Measurements from ENCODE around the gene CELF1.

Gene CELF1

GRCh38 chr11:47524291-47524874, 28.5 kb downstream of the CELF1 start:
- Histone ChIP-seq H3K9me3 (ENCODE audit: severe bottlenecking) (no peaks in the 10 kb centered on the region), H3K4me3 (ENCODE audit: low read depth, low read length) (no peak overlapping the region), H3K27ac (no peak overlapping the region), H3K27me3 (ENCODE audit: insufficient read depth, low read depth, severe bottlenecking) (no peaks in the 10 kb centered on the region), H3K36me3 (peaks cover 7% of the 10 kb centered on the region)
- TF ChIP-seq CTCF (IDR thresholded peaks at IDR 0.05; ENCODE audit: low read depth, low read length) = no peak
- DNase-seq = no peak

GRCh38 chr11:47523490-47524225, 29.3 kb downstream of the CELF1 start:
- no peak for TF ChIP-seq CTCF (IDR thresholded peaks at IDR 0.05; ENCODE audit: low read depth, low read length)
- H3K9me3 ChIP-seq (ENCODE audit: severe bottlenecking) = no peaks in the 10 kb centered on the region
- no peak overlapping the region for H3K4me3 ChIP-seq (ENCODE audit: low read depth, low read length)
- no peak overlapping the region for H3K27ac ChIP-seq
- H3K36me3 ChIP-seq = peaks cover 7% of the 10 kb centered on the region
- no peak for DNase-seq
- no peaks in the 10 kb centered on the region for H3K27me3 ChIP-seq (ENCODE audit: insufficient read depth, low read depth, severe bottlenecking)

GRCh38 chr11:47518212-47518964, 34.5 kb downstream of the CELF1 start:
- TF ChIP-seq CTCF (IDR thresholded peaks at IDR 0.05; ENCODE audit: low read depth, low read length) = no peak
- DNase-seq = no peak
- no peak overlapping the region for H3K4me3 ChIP-seq (ENCODE audit: low read depth, low read length)
- no peaks in the 10 kb centered on the region for H3K9me3 ChIP-seq (ENCODE audit: severe bottlenecking)
- no peaks in the 10 kb centered on the region; the same call in none of the 2 replicates for H3K36me3 ChIP-seq
- H3K27me3 ChIP-seq (ENCODE audit: insufficient read depth, low read depth, severe bottlenecking) = no peaks in the 10 kb centered on the region
- no peak overlapping the region for H3K27ac ChIP-seq

GRCh38 chr11:47516984-47517853, 35.7 kb downstream of the CELF1 start:
- no peak for DNase-seq

More at GRCh38 chr11:47516984-47517853, 35.7 kb downstream of the CELF1 start:
- Histone ChIP-seq H3K27me3 (ENCODE audit: insufficient read depth, low read depth, severe bottlenecking) (no peaks in the 10 kb centered on the region), H3K27ac (no peak overlapping the region), H3K9me3 (ENCODE audit: severe bottlenecking) (no peaks in the 10 kb centered on the region), H3K36me3 (no peaks in the 10 kb centered on the region; the same call in 1 of the 2 replicates), H3K4me3 (ENCODE audit: low read depth, low read length) (no peak overlapping the region)
- no peak for TF ChIP-seq CTCF (IDR thresholded peaks at IDR 0.05; ENCODE audit: low read depth, low read length)

All from WERI-Rb-1 (cell line).